Tibial artery (tissue), 4 donors: Measurements from ENCODE around the gene IL1R2.

ENCODE experiments used
- DNase-seq, 2 donors: peaks; one replicate each; pipeline ENCODE4 v3.0.0-alpha.2; 2019
- H3K27ac ChIP-seq, 2 donors: fragments of 200-600 bp; sonication (generic) in 1 of 2; 1 replicate in 1 of 2; 2 replicates in 1 of 2; pipeline ENCODE4 v1.5.1; 2018 to 2019; ENCODE audit warnings: mild to moderate bottlenecking in 1 of 2
- H3K27me3 ChIP-seq, 2 donors: fragments of 200-600 bp; sonication (generic) in 1 of 2; one replicate each; pipeline versions ENCODE4 v1.5.1 to v1.6.0; 2016 to 2019
- H3K36me3 ChIP-seq, 3 donors: fragments of 200-600 bp; sonication (generic) in 2 of 3; one replicate each; pipeline ENCODE4 v1.5.1; 2016 to 2019; ENCODE audit warnings: mild to moderate bottlenecking in 2 of 3
- H3K4me1 ChIP-seq, 4 donors: fragments of 200-600 bp; sonication (generic) in 2 of 4; 1 replicate in 3 of 4; 2 replicates in 1 of 4; pipeline ENCODE4 v1.5.1; 2016 to 2019
- H3K4me3 ChIP-seq, 2 donors: fragments of 200-600 bp; sonication (generic) in 1 of 2; 1 replicate in 1 of 2; 2 replicates in 1 of 2; pipeline ENCODE4 v1.5.1; 2018 to 2019; ENCODE audit warnings: mild to moderate bottlenecking in 2 of 2
- H3K9me3 ChIP-seq, 3 donors: fragments of 200-600 bp; sonication (generic) in 1 of 3; one replicate each; pipeline ENCODE4 v1.5.1; 2016 to 2019
- CTCF ChIP-seq, 2 experiments: fragments of 200-600 bp in 1 of 2; fragments of 450-650 bp in 1 of 2; IDR thresholded peaks; one replicate each; pipeline ENCODE4 v1.5.1; 2017 to 2019; ENCODE audit warnings: antibody characterized with exemption in 2 of 2, mild to moderate bottlenecking in 1 of 2, moderate library complexity in 1 of 2
- intact Hi-C: fragments of 100-400 bp; cut with DNase I; formaldehyde crosslinking; loops from one replicate; pipeline ENCODE4 v1.15.0; 2023; ENCODE audit warnings: low total_unique reads

The IL1R2 gene

DNA sequence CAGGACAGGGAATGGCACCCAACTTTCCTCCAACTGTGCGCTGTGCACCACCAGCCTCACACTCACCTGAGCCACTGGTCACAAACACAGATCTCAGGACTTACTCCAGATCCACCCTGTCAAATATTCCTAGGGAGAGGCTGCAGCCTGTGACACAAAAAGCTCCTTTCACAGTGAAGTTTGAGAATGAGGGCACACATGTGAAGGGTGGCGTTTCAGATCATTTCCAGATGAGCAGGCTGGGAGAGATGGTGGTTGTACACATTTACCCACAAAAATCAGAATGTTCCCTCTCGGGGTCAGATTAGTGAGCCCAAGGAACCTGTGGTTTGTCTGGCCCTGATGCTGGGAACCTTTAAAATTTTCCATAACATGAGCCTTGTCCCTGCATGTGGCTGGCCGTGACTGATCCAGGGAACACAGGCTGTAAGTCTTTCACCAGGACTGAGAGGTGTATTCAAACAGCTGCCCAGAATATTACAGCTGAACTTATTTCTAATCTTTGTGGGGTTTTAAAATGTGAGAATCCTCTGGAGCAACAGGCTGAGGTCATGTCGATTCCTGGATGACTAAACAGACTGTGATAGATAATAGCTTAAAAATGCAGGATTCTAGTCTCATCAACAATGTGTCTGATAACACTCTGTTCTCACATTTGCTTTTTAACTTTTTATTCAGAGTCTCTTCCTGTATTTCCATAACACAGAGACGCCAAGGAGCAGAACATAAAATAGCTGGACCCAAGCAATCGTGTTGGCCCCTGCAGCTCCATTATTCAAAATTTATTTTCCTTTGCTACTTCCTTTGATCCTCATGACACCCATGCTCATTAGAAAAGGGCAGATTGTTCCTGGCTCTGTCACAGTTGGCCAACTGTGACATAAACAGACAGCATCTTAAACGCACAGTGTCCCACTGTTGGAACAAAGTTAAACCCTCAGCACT is 35.5 kb downstream of the IL1R2 start:
- H3K27ac ChIP-seq: peak overlapping the region; percentile 39 to 49

GRCh38 chr2:102028470-102028869 is 36.7 kb downstream of the IL1R2 start:
- H3K36me3 ChIP-seq: no peaks in the 10 kb centered on the region
- H3K9me3 ChIP-seq: no peaks in the 10 kb centered on the region
- H3K27me3 ChIP-seq: no peaks in the 10 kb centered on the region
- peaks cover 0 to 42% (median 19%) of the 10 kb centered on the region in 4 donors for H3K4me1 ChIP-seq
- no peak for TF ChIP-seq CTCF (IDR thresholded peaks at IDR 0.05)
- DNase-seq: no peak
- intact Hi-C loops: loop anchor here (5.0 kb wide), 1 partner anchor 129 kb away; no protein-coding TSS in a partner anchor
- H3K4me3 ChIP-seq: no peak overlapping the region
- H3K27ac ChIP-seq: peak overlapping the region; percentile 39 to 49

More for the DNA sequence above, 35.5 kb downstream of the IL1R2 start:
- no peaks in the 10 kb centered on the region for H3K36me3 ChIP-seq
- no peaks in the 10 kb centered on the region for H3K27me3 ChIP-seq
- TF ChIP-seq CTCF (IDR thresholded peaks at IDR 0.05): no peak
- H3K4me3 ChIP-seq: no peak overlapping the region
- peaks cover 0 to 32% (median 9%) of the 10 kb centered on the region in 4 donors for H3K4me1 ChIP-seq
- DNase-seq: peak in 1 of 2 donors; percentile 42
- no peaks in the 10 kb centered on the region for H3K9me3 ChIP-seq
- intact Hi-C loops: loop anchor here (5.0 kb wide), 1 partner anchor 130 kb away; no protein-coding TSS in a partner anchor

GRCh38 chr2:102029405-102029804 is 37.6 kb downstream of the IL1R2 start:
- Histone ChIP-seq H3K4me1 (peaks cover 0 to 51% (median 27%) of the 10 kb centered on the region in 4 donors), H3K36me3 (no peaks in the 10 kb centered on the region), H3K27ac (peak overlapping the region; percentile 26 to 39), H3K9me3 (no peaks in the 10 kb centered on the region), H3K4me3 (no peak overlapping the region), H3K27me3 (no peaks in the 10 kb centered on the region)
- TF ChIP-seq CTCF (IDR thresholded peaks at IDR 0.05): no peak
- no peak for DNase-seq
- intact Hi-C loops: loop anchor here (5.0 kb wide), 1 partner anchor 128 kb away; no protein-coding TSS in a partner anchor

GRCh38 chr2:102029952-102030351 is 38.2 kb downstream of the IL1R2 start:
- no peak overlapping the region for H3K4me3 ChIP-seq
- H3K36me3 ChIP-seq: no peaks in the 10 kb centered on the region
- intact Hi-C loops: loop anchor here (5.0 kb wide), 1 partner anchor 127 kb away; no protein-coding TSS in a partner anchor
- H3K27ac ChIP-seq: peak overlapping the region in 1 of 2 donors; percentile 26
- no peak for DNase-seq
- peaks cover 0 to 54% (median 30%) of the 10 kb centered on the region in 4 donors for H3K4me1 ChIP-seq
- no peak for TF ChIP-seq CTCF (IDR thresholded peaks at IDR 0.05)
- H3K27me3 ChIP-seq: no peaks in the 10 kb centered on the region
- H3K9me3 ChIP-seq: no peaks in the 10 kb centered on the region

GRCh38 chr2:102030502-102030854 is 38.7 kb downstream of the IL1R2 start:
- no peak overlapping the region for H3K4me3 ChIP-seq
- no peaks in the 10 kb centered on the region for H3K27me3 ChIP-seq
- no peak for TF ChIP-seq CTCF (IDR thresholded peaks at IDR 0.05)
- DNase-seq: no peak
- no peak overlapping the region for H3K27ac ChIP-seq
- no peaks in the 10 kb centered on the region for H3K9me3 ChIP-seq
- H3K36me3 ChIP-seq: no peaks in the 10 kb centered on the region
- H3K4me1 ChIP-seq: peaks cover 0 to 54% (median 31%) of the 10 kb centered on the region in 4 donors
- intact Hi-C loops: no loop called here
